Measurements from ENCODE around the gene UQCRFS1. TPM values are rescaled to one million over a fixed set of nuclear protein-coding genes. Genes with fewer than 3 reads are reported as not detected.
"Not testable (repeated sequence)": the region's sequence is repeated elsewhere in the genome, so short reads cannot be mapped to it uniquely, and the experiment has no call there.

UQCRFS1 gene
- total RNA-seq, 2 experiments from 2014 or later: 29.4 to 29.6 TPM

GRCh38 chr19:29210502-29210901, 2.4 kb downstream of the UQCRFS1 start:
- H3K4me3 Mint-ChIP-seq, H3K9me3 Mint-ChIP-seq, DNase-seq, CTCF ChIA-PET, H3K27ac Mint-ChIP-seq, H3K27me3 Mint-ChIP-seq: not testable (repeated sequence)
- POLR2A ChIA-PET: interaction anchor here (0.7 kb wide), 1 partner anchor 19 kb away, joined by 3 read pairs; no protein-coding TSS in a partner anchor
- H3K36me3 Mint-ChIP-seq (ENCODE audit: low read depth): peaks cover 48% of the 10 kb centered on the region
- peaks cover 48% of the 10 kb centered on the region for H3K4me1 Mint-ChIP-seq

GRCh38 chr19:29207403-29208187, 5.4 kb downstream of the UQCRFS1 start:
- H3K27me3 Mint-ChIP-seq, DNase-seq, H3K27ac Mint-ChIP-seq, H3K4me3 Mint-ChIP-seq, POLR2A ChIA-PET, H3K9me3 Mint-ChIP-seq, CTCF ChIA-PET: not testable (repeated sequence)
- H3K36me3 Mint-ChIP-seq (ENCODE audit: low read depth): peaks cover 52% of the 10 kb centered on the region
- peaks cover 42% of the 10 kb centered on the region for H3K4me1 Mint-ChIP-seq

GRCh38 chr19:29206453-29206852, 6.5 kb downstream of the UQCRFS1 start:
- Mint-ChIP-seq H3K36me3 (ENCODE audit: low read depth) (peaks cover 41% of the 10 kb centered on the region), H3K27me3 (no peaks in the 10 kb centered on the region), H3K4me3 (no peak overlapping the region), H3K9me3 (peaks cover 3% of the 10 kb centered on the region), H3K4me1 (peaks cover 34% of the 10 kb centered on the region), H3K27ac (no peak overlapping the region)
- CTCF ChIA-PET: no interaction called here
- POLR2A ChIA-PET: no interaction called here
- no peak for DNase-seq

GRCh38 chr19:29202281-29202680, 10.7 kb downstream of the UQCRFS1 start:
- DNase-seq: no peak
- Mint-ChIP-seq H3K27me3 (no peaks in the 10 kb centered on the region), H3K9me3 (peaks cover 6% of the 10 kb centered on the region), H3K4me1 (peaks cover 7% of the 10 kb centered on the region), H3K27ac (no peak overlapping the region), H3K4me3 (no peak overlapping the region), H3K36me3 (ENCODE audit: low read depth) (peaks cover 17% of the 10 kb centered on the region)
- POLR2A ChIA-PET: no interaction called here
- CTCF ChIA-PET: no interaction called here

GRCh38 chr19:29201855-29202254, 11.1 kb downstream of the UQCRFS1 start:
- H3K27ac Mint-ChIP-seq: no peak overlapping the region
- ChIA-PET CTCF (no interaction called here), POLR2A (no interaction called here)
- DNase-seq: no peak
- H3K36me3 Mint-ChIP-seq (ENCODE audit: low read depth): peaks cover 15% of the 10 kb centered on the region
- peaks cover 7% of the 10 kb centered on the region for H3K4me1 Mint-ChIP-seq
- H3K9me3 Mint-ChIP-seq: peaks cover 6% of the 10 kb centered on the region
- H3K27me3 Mint-ChIP-seq: no peaks in the 10 kb centered on the region
- no peak overlapping the region for H3K4me3 Mint-ChIP-seq

- Mint-ChIP-seq H3K4me3 (no peak overlapping the region), H3K27me3 (peaks cover 3% of the 10 kb centered on the region), H3K27ac (no peak overlapping the region), H3K9me3 (peaks cover 6% of the 10 kb centered on the region), H3K36me3 (ENCODE audit: low read depth) (peaks cover 1% of the 10 kb centered on the region), H3K4me1 (peaks cover 4% of the 10 kb centered on the region)
- ChIA-PET CTCF (no interaction called here), POLR2A (no interaction called here)
- no peak for DNase-seq
These were observed 18.3 kb downstream of the UQCRFS1 start for GRCh38 chr19:29194658-29195057.

- Mint-ChIP-seq H3K9me3 (peaks cover 4% of the 10 kb centered on the region), H3K4me1 (peaks cover 4% of the 10 kb centered on the region), H3K27me3 (peaks cover 3% of the 10 kb centered on the region), H3K36me3 (ENCODE audit: low read depth) (peaks cover 1% of the 10 kb centered on the region), H3K27ac (no peak overlapping the region), H3K4me3 (no peak overlapping the region)
- ChIA-PET POLR2A (no interaction called here), CTCF (interaction anchor here (0.9 kb wide), 1 partner anchor 28 kb away, joined by 3 read pairs; no protein-coding TSS in a partner anchor)
- DNase-seq: no peak
These were observed 19.8 kb downstream of the UQCRFS1 start for GRCh38 chr19:29193155-29193554.

GRCh38 chr19:29191005-29191404, 21.9 kb downstream of the UQCRFS1 start:
- POLR2A ChIA-PET: interaction anchor here (0.6 kb wide), 1 partner anchor 19 kb away, joined by 3 read pairs; no protein-coding TSS in a partner anchor
- CTCF ChIA-PET: no interaction called here
- H3K4me3 Mint-ChIP-seq: no peak overlapping the region
- H3K9me3 Mint-ChIP-seq: no peaks in the 10 kb centered on the region
- H3K27ac Mint-ChIP-seq: no peak overlapping the region
- peaks cover 3% of the 10 kb centered on the region for H3K27me3 Mint-ChIP-seq
- H3K36me3 Mint-ChIP-seq (ENCODE audit: low read depth): no peaks in the 10 kb centered on the region
- no peak for DNase-seq
- H3K4me1 Mint-ChIP-seq: peaks cover 4% of the 10 kb centered on the region

GRCh38 chr19:29189033-29189360, 24.0 kb downstream of the UQCRFS1 start:
- H3K4me1 Mint-ChIP-seq: peaks cover 4% of the 10 kb centered on the region
- no peaks in the 10 kb centered on the region for H3K36me3 Mint-ChIP-seq (ENCODE audit: low read depth)
- no peaks in the 10 kb centered on the region for H3K9me3 Mint-ChIP-seq
- H3K27ac Mint-ChIP-seq: no peak overlapping the region
- H3K27me3 Mint-ChIP-seq: no peaks in the 10 kb centered on the region
- CTCF ChIA-PET: no interaction called here
- H3K4me3 Mint-ChIP-seq: no peak overlapping the region
- POLR2A ChIA-PET: no interaction called here
- no peak for DNase-seq

GRCh38 chr19:29188289-29189032, 24.5 kb downstream of the UQCRFS1 start:
- POLR2A ChIA-PET: no interaction called here
- no peak overlapping the region for H3K4me3 Mint-ChIP-seq
- H3K27me3 Mint-ChIP-seq: no peaks in the 10 kb centered on the region
- H3K9me3 Mint-ChIP-seq: no peaks in the 10 kb centered on the region
- peaks cover 4% of the 10 kb centered on the region for H3K4me1 Mint-ChIP-seq
- no peak for DNase-seq
- no peaks in the 10 kb centered on the region for H3K36me3 Mint-ChIP-seq (ENCODE audit: low read depth)
- H3K27ac Mint-ChIP-seq: no peak overlapping the region
- CTCF ChIA-PET: no interaction called here

GRCh38 chr19:29187676-29188075, 25.3 kb downstream of the UQCRFS1 start:
- ChIA-PET POLR2A (no interaction called here), CTCF (no interaction called here)
- H3K27me3 Mint-ChIP-seq: no peaks in the 10 kb centered on the region
- H3K9me3 Mint-ChIP-seq: no peaks in the 10 kb centered on the region
- H3K4me3 Mint-ChIP-seq: no peak overlapping the region
- DNase-seq: no peak
- H3K4me1 Mint-ChIP-seq: no peaks in the 10 kb centered on the region
- H3K36me3 Mint-ChIP-seq (ENCODE audit: low read depth): no peaks in the 10 kb centered on the region
- H3K27ac Mint-ChIP-seq: no peak overlapping the region

- POLR2A ChIA-PET: no interaction called here
- no peaks in the 10 kb centered on the region for H3K27me3 Mint-ChIP-seq
- DNase-seq: no peak
- H3K4me1 Mint-ChIP-seq: no peaks in the 10 kb centered on the region
- no peak overlapping the region for H3K27ac Mint-ChIP-seq
- CTCF ChIA-PET: no interaction called here
- H3K9me3 Mint-ChIP-seq: no peaks in the 10 kb centered on the region
- H3K36me3 Mint-ChIP-seq (ENCODE audit: low read depth): no peaks in the 10 kb centered on the region
- no peak overlapping the region for H3K4me3 Mint-ChIP-seq
These were observed 27.5 kb downstream of the UQCRFS1 start for GRCh38 chr19:29185427-29185826.

- H3K4me3 Mint-ChIP-seq: no peak overlapping the region
- no peaks in the 10 kb centered on the region for H3K27me3 Mint-ChIP-seq
- H3K27ac Mint-ChIP-seq: no peak overlapping the region
- CTCF ChIA-PET: no interaction called here
- POLR2A ChIA-PET: no interaction called here
- DNase-seq: no peak
- H3K4me1 Mint-ChIP-seq: no peaks in the 10 kb centered on the region
- peaks cover 32% of the 10 kb centered on the region for H3K9me3 Mint-ChIP-seq
- peaks cover 2% of the 10 kb centered on the region for H3K36me3 Mint-ChIP-seq (ENCODE audit: low read depth)
These were observed 35.8 kb downstream of the UQCRFS1 start for GRCh38 chr19:29176981-29177754.
